HepG2 (cell line): ENCODE data around the gene SLC38A2. TPM values are rescaled to one million over a fixed set of nuclear protein-coding genes. Genes with fewer than 3 reads are reported as not detected.

Experiments used
- ATM ChIP-seq: fragments of 450-650 bp; IDR thresholded peaks from 2 replicates; pipeline ENCODE4 v1.7.1; 2017; ENCODE audit warnings: mild to moderate bottlenecking, borderline replicate concordance
- CHD4 ChIP-seq: fragments of 200-600 bp; sonication (generic); IDR thresholded peaks from 2 replicates; pipeline ENCODE4 v1.7.0; 2017; ENCODE audit warnings: mild to moderate bottlenecking, low read length, borderline replicate concordance
- DRAP1 ChIP-seq: IDR thresholded peaks from 2 replicates; pipeline ENCODE4 v1.6.1; 2016; ENCODE audit warnings: missing genetic modification reagents, missing compliant biosample characterization
- ERF ChIP-seq: IDR thresholded peaks from 2 replicates; pipeline ENCODE4 v1.6.1; 2018; ENCODE audit warnings: missing biosample characterization, missing genetic modification reagents
- GTF3A ChIP-seq: sonication (generic); formaldehyde crosslinking; conservative IDR thresholded peaks from 2 replicates; pipeline ENCODE4 v1.4.0; 2020; ENCODE audit warnings: mild to moderate bottlenecking, missing genetic modification reagents
- HNRNPH1 ChIP-seq: fragments of 200-400 bp; formaldehyde crosslinking; optimal IDR thresholded peaks from 2 replicates; pipeline ENCODE3; 2017; ENCODE audit warnings: mild to moderate bottlenecking, low read depth, low read length
- MATR3 ChIP-seq: sonication (generic); formaldehyde crosslinking; IDR thresholded peaks from 2 replicates; pipeline ENCODE4 v1.4.0; 2020; ENCODE audit warnings: missing genetic modification reagents
- MBD4 ChIP-seq: IDR thresholded peaks from 2 replicates; pipeline ENCODE4 v1.6.1; 2012; ENCODE audit warnings: low read length, inconsistent platforms, borderline replicate concordance
- MXD3 ChIP-seq: IDR thresholded peaks from 2 replicates; pipeline ENCODE4 v1.6.1; 2016; ENCODE audit warnings: mild to moderate bottlenecking, missing biosample characterization, missing genetic modification reagents
- NRL ChIP-seq: sonication (generic); formaldehyde crosslinking; IDR thresholded peaks from 2 replicates; pipeline ENCODE4 v1.5.0; 2020; ENCODE audit warnings: missing genetic modification reagents, mild to moderate bottlenecking, moderate library complexity, borderline replicate concordance
- PREB ChIP-seq: sonication (generic); formaldehyde crosslinking; IDR thresholded peaks from 2 replicates; pipeline ENCODE4 v1.4.0; 2020; ENCODE audit warnings: missing genetic modification reagents
- RAD51 ChIP-seq: fragments of 450-650 bp; IDR thresholded peaks from 2 replicates; pipeline ENCODE4 v1.6.1; 2016; ENCODE audit warnings: borderline replicate concordance
- SALL1 ChIP-seq: sonication (generic); formaldehyde crosslinking; IDR thresholded peaks from 2 replicates; pipeline ENCODE4 v1.8.0; 2022; ENCODE audit warnings: mild to moderate bottlenecking, missing genetic modification reagents
- SMAD1 ChIP-seq: sonication (generic); formaldehyde crosslinking; IDR thresholded peaks from 2 replicates; pipeline ENCODE4 v1.4.0; 2020; ENCODE audit warnings: missing genetic modification reagents, low read depth, mild to moderate bottlenecking, borderline replicate concordance
- SOX13 ChIP-seq, 3 experiments: fragments of 450-650 bp in 1 of 3; sonication (generic) in 1 of 3; formaldehyde crosslinking in 1 of 3; IDR thresholded peaks in 2 of 3; conservative IDR thresholded peaks in 1 of 3; 2 replicates each; pipeline versions ENCODE4 v1.5.0 to v1.6.1; 2016 to 2020; ENCODE audit warnings: antibody characterized with exemption in 1 of 3, mild to moderate bottlenecking in 1 of 3, missing compliant biosample characterization in 1 of 3, missing genetic modification reagents in 1 of 3, moderate library complexity in 1 of 3
- SOX5 ChIP-seq: IDR thresholded peaks from 2 replicates; pipeline ENCODE4 v1.6.1; 2016; ENCODE audit warnings: borderline replicate concordance
- TBP ChIP-seq: sonication (generic); formaldehyde crosslinking; IDR thresholded peaks from 2 replicates; pipeline ENCODE4 v1.5.0; 2020; ENCODE audit warnings: missing genetic modification reagents
- TCF7L2 ChIP-seq: IDR thresholded peaks from 2 replicates; pipeline ENCODE4 v1.6.1; 2011; ENCODE audit warnings: mild to moderate bottlenecking, low read depth, low read length, moderate library complexity
- TOE1 ChIP-seq: sonication (generic); formaldehyde crosslinking; IDR thresholded peaks from 2 replicates; pipeline ENCODE4 v1.4.0; 2020; ENCODE audit warnings: mild to moderate bottlenecking, missing genetic modification reagents
- ZFYVE20 ChIP-seq: sonication (generic); formaldehyde crosslinking; IDR thresholded peaks from 2 replicates; pipeline ENCODE4 v1.8.0; 2023; ENCODE audit warnings: low read depth, mild to moderate bottlenecking, moderate library complexity, missing genetic modification reagents, borderline replicate concordance
- ZNF180 ChIP-seq: sonication (generic); formaldehyde crosslinking; IDR thresholded peaks from 2 replicates; pipeline ENCODE4 v1.4.0; 2020; ENCODE audit warnings: low read depth, missing genetic modification reagents, borderline replicate concordance
- ZNF282 ChIP-seq: fragments of 450-650 bp; IDR thresholded peaks from 2 replicates; pipeline ENCODE4 v1.6.1; 2018; ENCODE audit not compliant: partially characterized antibody
- ZNF431 ChIP-seq: sonication (generic); formaldehyde crosslinking; IDR thresholded peaks from 2 replicates; pipeline ENCODE4 v1.9.0; 2022; ENCODE audit warnings: missing genetic modification reagents, low read depth, mild to moderate bottlenecking, borderline replicate concordance
- ZNF737 ChIP-seq: sonication (generic); formaldehyde crosslinking; IDR thresholded peaks from 2 replicates; pipeline ENCODE4 v1.5.0; 2020; ENCODE audit warnings: missing genetic modification reagents, mild to moderate bottlenecking, borderline replicate concordance
- ZNF772 ChIP-seq: sonication (generic); formaldehyde crosslinking; IDR thresholded peaks from 2 replicates; pipeline ENCODE4 v1.5.0; 2020; ENCODE audit warnings: mild to moderate bottlenecking, missing genetic modification reagents
- polyA plus RNA-seq, 8 experiments: library from polyadenylated mRNA; depleted of rRNA in 3 of 8; stranded (reverse) in 7 of 8; unstranded in 1 of 8; fragments of >200 nt; fragmentation: Illumina TruSeq in 4 of 8; extraction: Trizol in 4 of 8; gene quantifications; 2 replicates each; pipeline versions ENCODE4 v1.2.1 to v1.2.3, GENCODE V29; 2011 to 2016; ENCODE audit warnings: low read depth in 4 of 8, missing spikeins in 1 of 8, mixed read lengths in 1 of 8; ENCODE audit not compliant: insufficient read depth in 1 of 8
- total RNA-seq, 5 experiments: library from RNA; depleted of rRNA; stranded (reverse); fragments of >200 nt; fragmentation: Illumina TruSeq; extraction: Trizol; gene quantifications; 2 replicates each; pipeline ENCODE4 v1.2.3, GENCODE V29; 2016; ENCODE audit warnings: low read depth in 1 of 5
- TF ChIP-seq, protein P1 (sequence below): sonication (generic); formaldehyde crosslinking; IDR thresholded peaks from 2 replicates; pipeline ENCODE4 v1.4.0; 2020; ENCODE audit warnings: missing genetic modification reagents, borderline replicate concordance

SLC38A2 gene
- total and polyA plus RNA-seq, 2 of the 13 experiments (the other 11 are each of a cell fraction or from before 2014, with no cell fraction given) = 368 to 880 TPM

DNA sequence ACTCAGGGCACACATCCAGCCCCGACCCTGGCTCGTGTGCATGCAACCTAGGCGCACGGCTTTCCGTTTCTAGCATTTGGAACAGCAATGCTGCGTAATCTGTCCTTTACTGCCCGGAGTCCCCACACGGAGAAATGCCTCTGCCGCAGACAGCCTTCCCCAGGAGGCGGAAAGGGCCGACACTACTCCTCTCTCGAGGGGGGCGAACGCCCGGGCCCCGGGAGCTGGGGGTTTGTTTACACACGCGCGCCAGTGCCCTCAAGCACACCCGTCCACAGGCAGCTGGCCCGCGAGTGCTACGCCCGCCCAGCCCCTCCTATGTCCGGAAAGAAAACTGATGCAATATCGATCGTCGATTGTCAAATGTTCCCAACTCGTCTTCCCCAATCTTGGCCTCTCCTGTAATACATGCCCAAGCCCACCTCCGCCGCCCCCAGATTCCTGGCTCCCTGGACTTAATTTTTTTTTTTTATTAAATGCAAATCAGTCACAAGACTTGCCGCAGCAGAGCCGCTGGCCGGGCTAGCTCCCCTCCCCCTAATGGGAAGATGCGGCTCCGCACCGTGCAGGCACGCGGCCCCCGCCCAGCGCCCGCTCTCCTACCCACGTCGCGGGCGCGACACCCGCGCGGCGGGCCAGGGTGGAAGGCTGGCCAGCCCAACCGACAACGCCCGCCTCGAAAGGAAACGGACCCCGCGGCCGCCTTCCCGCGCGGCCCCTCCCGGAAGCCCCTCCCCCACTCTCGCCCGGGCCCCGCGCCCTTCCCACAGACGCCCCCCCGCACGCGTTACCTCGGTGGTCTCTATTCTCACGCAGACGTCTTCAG is 642 bp downstream of the SLC38A2 start (continued):
- TF ChIP-seq TCF7L2 (no peak), NRL (no peak), MBD4 (no peak; the same call in 1 of the 2 replicates), ZNF180 (CRISPR knock-in tag) (no peak), SOX13 (IDR thresholded peaks at IDR 0.05) (no peak), SOX13 (CRISPR knock-in tag; conservative IDR thresholded peaks at IDR 0.05 in 1 of 2, IDR thresholded peaks at IDR 0.05 in 1 of 2) (peak in 1 of 2 experiments; percentile 78; a peak in 2 of 4 replicates), ZNF772 (CRISPR knock-in tag) (no peak), TBP (CRISPR knock-in tag) (no peak), ERF (CRISPR knock-in tag) (peak; percentile 20; the same call in 1 of the 2 replicates), ATM (no peak), GTF3A (CRISPR knock-in tag) (no peak), MATR3 (CRISPR knock-in tag) (no peak), ZNF431 (CRISPR knock-in tag) (no peak), SALL1 (CRISPR knock-in tag) (no peak; the same call in 1 of the 2 replicates), TOE1 (0 out of 2 replicates have a peak, but pooled peaks have one; percentile 6), ZNF282 (no peak), RAD51 (no peak), SOX5 (no peak), CHD4 (no peak), DRAP1 (no peak), ZNF737 (CRISPR knock-in tag) (no peak), ZFYVE20 (no peak), PREB (CRISPR knock-in tag) (no peak), HNRNPH1 (peak; percentile 91), SMAD1 (CRISPR knock-in tag) (no peak), MXD3 (CRISPR knock-in tag) (no peak; the same call in 1 of the 2 replicates)
- TF ChIP-seq, protein P1, sequence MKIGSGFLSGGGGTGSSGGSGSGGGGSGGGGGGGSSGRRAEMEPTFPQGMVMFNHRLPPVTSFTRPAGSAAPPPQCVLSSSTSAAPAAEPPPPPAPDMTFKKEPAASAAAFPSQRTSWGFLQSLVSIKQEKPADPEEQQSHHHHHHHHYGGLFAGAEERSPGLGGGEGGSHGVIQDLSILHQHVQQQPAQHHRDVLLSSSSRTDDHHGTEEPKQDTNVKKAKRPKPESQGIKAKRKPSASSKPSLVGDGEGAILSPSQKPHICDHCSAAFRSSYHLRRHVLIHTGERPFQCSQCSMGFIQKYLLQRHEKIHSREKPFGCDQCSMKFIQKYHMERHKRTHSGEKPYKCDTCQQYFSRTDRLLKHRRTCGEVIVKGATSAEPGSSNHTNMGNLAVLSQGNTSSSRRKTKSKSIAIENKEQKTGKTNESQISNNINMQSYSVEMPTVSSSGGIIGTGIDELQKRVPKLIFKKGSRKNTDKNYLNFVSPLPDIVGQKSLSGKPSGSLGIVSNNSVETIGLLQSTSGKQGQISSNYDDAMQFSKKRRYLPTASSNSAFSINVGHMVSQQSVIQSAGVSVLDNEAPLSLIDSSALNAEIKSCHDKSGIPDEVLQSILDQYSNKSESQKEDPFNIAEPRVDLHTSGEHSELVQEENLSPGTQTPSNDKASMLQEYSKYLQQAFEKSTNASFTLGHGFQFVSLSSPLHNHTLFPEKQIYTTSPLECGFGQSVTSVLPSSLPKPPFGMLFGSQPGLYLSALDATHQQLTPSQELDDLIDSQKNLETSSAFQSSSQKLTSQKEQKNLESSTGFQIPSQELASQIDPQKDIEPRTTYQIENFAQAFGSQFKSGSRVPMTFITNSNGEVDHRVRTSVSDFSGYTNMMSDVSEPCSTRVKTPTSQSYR (CRISPR knock-in tag) = peak; percentile 68
